NCI-H1930 (cell line): ENCODE results near the gene GSTK1.
"Not testable (repeated sequence)": the region's sequence is repeated elsewhere in the genome, so short reads cannot be mapped to it uniquely, and the experiment has no call there.

Source experiments
- DNase-seq, 2 experiments: peaks; one replicate each; lab custom pipeline; 2025; lab: John Stamatoyannopoulos, UW

The GSTK1 gene

DNA sequence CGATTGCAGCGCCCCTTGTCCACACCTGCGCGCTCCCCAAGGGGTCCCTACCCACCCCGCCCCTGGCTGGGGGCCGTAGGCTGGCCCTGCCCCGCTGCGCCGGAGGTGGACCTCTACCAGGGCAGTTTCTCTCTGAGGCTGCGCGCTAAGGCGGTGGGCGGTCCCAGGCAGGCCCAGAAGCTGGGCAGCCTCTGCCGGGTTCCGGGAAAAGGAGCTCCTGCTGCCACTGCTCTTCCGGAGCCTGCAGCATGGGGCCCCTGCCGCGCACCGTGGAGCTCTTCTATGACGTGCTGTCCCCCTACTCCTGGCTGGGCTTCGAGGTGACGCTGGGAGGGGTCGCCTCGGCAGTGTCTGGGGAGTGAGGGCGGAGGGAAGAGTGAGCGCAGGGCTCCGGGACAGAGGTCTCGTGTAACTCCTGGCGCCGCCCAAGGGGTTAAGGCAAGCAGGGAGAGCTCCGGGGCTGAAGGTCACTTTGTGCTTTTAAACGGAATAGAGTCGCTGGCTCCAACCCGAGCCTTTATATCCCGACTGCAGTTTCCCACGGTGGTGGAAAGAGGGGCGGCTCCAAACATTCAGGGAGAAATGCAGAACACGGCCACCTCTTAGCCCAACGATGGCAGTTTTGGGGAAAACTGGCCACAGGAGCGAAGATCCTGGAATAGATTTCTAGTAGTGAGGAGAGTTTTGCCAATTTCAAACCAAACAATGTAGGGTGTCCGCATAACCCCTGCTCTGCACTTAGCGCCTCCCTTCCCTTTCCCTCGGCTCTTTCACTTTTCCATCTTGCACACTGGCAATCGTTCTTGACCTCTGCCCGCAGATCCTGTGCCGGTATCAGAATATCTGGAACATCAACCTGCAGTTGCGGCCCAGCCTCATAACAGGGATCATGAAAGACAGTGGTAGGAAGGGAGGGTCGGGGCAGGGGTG, at the start of gene GSTK1:
TSS of gene GSTK1 (plus strand) at position 176 of the 930 bp plus-strand sequence. CDS start at position 249, 73 bp downstream.
- DNase-seq = peak; percentile 45 to 64

DNA sequence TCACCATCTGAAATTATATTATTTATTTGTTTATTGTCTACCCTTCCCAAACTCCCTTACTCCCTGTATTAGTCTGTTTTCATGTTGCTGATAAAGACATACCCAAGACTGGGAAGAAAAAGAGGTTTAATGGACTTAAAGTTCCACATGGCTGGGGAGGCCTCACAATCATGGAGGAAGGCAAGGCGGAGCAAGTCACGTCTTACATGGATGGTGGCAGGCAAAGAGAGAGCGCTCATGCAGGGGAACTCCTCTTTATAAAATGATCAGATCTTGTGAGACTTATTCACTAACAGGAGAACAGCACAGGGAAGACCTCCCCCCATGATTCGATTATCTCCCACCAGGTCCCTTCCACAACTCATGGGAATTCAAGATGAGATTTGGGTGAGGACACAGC, 49.8 kb upstream of the GSTK1 start:
- not testable (repeated sequence) for DNase-seq

DNA sequence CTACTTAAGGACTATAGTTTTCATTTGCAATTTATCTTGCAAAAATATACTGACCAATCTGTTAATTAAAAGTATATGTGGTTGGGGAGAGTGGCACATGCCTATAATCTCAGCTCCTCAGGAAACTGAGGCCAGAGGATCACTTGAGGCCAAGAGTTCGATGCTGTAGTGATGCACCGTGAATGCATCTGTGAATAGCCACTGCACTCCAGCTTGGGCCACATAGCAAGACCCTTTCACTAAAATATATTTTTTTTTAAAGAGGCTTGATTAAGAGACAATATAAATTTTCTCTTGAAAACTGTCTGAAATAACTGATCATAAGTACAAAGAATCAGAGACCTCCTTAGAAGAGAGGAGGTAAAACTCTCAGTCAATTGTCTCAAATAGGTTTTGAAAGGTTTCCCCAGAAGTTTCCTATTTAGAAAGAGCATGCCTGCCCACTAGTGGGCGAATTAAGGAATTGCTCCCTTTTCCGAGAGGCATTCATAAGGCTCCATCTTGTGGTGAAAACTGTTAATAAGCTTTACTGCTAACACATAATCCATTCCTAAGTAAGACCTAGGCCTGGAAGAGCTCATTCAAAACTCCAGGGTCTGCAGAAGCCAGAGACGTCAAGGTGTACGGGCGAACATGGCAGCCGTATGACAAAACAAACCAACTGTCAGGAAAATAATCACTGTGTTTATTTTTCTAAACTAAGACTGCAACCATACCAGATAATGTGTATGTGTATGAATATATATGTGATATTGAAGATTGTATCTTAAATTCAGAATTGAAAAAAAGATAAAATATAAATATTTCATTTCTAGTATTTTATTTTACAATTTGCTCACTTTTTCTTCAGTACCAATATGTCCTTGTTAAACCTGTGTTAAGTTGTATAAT, 48.2 kb upstream of the GSTK1 start:
- DNase-seq = peak; percentile 75 to 87

GRCh38 chr7:143216151-143216550, 47.1 kb upstream of the GSTK1 start:
- DNase-seq = no peak

DNA sequence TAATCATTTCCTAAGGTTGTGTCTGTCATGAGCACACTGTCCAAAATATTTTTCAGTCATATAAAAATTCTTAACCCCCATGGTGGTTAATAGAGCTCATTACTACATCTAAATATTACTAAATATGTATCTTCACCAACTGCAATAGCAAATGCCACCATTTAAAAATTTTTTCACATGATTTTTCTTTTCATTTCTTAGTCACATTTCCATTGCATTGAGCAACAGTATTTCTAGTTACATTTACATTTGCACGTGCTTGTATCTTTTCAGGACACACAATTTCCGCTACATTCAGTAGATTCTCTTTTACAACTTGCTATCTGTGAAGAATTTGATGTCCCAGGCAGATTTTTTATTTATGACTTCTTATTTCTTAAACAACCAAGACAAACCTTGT, 46.6 kb upstream of the GSTK1 start:
- DNase-seq = no peak

DNA sequence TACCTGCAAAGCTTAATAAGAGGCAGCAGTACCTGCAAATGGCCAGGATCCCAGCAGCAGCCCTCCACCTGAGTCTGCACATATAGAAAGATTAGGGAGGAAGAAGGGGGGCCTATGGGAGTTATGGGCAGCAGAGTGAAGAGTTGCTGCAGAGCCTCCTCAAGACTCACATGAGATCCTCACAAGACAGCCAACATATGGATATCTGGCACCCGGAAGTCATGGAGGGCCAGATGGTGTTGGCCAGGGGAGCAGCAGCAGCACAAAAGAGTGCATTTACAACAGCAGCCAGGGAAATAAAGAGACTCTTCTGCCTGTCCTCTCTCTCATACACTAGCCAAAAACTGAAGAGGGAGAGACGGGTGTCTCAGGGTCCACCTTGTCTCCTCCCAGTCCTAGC, 45.4 kb upstream of the GSTK1 start:
- no peak for DNase-seq

- DNase-seq = no peak
Observed at GRCh38 chr7:143221286-143221685, 42.0 kb upstream of the GSTK1 start.

DNA sequence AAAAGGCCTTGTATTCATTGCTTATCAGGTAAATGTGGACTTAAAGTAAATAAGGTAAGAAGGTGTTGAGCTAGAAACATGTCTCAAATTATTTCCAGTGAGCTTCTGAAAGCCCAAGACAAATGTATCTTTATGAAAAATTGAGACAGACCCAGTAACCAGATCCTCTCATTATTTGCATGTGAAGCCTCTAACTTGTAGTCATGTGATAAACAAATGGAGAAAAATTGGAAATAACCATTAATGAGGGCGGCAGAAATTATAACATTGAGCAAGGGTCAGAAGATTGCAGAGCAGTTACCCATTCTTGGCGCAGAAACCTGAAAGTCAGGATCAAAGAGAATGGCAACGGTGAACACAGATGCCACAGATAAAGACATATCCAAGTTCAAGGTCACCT, 41.5 kb upstream of the GSTK1 start, which contains the start of gene TAS2R40:
TSS of gene TAS2R40 (plus strand) at position 301 of the 400 bp plus-strand sequence. CDS start at position 343, 42 bp downstream.
- DNase-seq = no peak

- no peak for DNase-seq
Observed at GRCh38 chr7:143222782-143223181, 40.5 kb upstream of the GSTK1 start.

- no peak for DNase-seq
Observed at GRCh38 chr7:143223784-143224183, 39.5 kb upstream of the GSTK1 start.

DNA sequence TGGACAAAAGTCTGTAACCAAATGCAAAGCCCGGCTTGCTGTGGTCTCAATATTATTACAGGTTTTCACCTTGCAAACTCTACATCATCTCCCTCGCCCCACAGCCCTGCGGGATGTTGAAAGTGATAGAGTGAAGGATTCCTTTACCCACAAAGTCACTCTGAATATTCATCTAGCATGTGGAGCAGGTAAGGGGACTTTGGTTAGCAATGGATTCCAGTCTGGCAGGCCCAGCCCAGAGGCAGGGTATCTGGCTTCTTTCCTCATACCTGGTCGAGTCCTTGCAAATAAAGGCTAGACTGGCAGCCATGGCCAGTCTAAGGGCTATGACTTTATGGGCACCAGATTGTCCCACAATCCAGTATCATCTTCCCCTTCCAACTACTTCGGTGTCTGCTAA, 38.2 kb upstream of the GSTK1 start:
- no peak for DNase-seq

DNA sequence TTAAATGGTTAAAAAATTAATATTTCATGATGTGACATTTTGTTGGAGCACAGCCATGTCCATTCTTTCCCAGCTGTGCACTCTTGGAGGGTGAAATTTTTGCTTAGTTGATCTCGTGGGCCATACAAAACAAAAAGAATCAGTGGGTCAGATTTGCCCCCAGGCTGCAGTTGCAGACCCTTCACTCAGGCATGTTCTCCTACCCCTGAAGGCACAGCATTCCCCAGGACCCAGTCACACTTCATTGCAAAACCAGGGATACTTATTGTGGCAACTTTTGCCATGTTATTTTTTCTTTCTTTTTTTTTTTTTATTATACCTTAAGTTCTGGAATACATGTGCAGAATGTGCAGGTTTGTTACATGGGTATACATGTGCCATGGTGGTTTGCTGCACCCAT, 35.4 kb upstream of the GSTK1 start:
- DNase-seq = no peak

DNA sequence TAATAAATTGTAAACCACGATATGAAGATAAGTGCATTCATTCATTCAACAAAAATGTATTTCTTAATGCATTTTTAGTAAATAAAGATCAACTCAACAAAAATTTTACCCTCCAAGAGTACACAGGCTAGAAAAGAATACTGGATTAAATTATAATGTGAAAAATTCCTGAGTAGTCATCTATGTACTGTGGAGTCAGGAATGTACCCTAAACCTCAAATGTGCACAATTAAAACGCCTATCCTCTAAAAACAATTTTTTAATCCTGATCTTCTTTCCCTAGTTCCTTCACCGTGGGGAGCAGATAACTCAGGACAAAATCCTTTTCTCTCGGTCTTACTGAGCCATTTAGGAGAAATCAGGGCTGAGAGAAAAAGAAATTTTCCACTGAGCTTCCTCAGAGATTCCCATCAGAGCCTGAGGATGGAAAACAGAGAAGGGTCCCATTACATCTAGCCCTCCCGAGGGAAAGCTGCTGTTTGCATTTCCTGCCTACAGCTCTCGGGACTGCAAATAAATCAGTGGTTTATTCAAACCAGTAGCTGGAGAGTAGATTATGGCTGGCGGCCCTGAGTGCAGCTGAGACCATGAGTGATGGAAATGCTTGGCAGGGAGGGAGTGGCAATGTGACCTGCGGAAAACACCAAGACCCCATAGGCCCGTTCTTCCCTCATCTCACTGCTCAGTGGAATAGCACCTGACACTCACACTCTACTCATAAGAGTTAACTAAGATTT, 34.0 kb upstream of the GSTK1 start:
- peak; percentile 56 to 59 for DNase-seq

- DNase-seq = no peak
Observed at GRCh38 chr7:143230602-143231457, 32.4 kb upstream of the GSTK1 start.

DNA sequence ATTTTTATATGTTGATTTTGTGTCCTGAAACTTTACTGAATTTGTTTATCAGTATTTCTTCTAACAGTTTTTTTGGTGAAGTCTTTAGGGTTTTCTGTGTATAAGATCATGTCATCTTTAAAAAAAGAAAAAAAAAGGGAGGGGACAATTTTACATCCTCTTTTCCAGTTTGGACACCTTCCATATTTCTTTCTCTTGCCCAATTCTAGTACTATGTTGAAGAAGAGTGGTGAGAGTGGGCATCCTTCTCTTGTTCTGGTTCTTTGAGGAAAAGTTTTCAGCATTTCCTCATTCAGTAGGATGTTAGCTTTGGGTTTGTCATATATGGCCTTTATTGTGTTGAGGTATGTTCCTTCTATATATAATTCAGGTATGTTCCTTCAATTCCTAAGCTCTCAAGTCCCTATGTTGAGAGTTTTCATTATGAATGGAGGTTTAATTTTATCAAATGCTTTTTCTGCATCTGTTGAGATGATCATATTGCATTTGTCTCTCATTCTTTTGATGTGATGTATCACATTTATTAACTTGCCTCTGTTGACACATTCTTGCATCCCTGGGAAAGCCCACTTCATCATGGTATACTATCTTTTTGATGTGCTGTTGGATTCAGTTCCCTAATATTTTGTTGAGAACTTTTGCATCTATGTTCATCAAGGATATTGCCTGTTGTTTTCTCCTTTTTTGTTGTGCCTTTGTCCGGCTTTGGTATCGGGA, 29.3 kb upstream of the GSTK1 start:
- DNase-seq = no peak

- DNase-seq = no peak
Observed at GRCh38 chr7:143234533-143234875, 28.7 kb upstream of the GSTK1 start.

GRCh38 chr7:143235561-143235960, 27.7 kb upstream of the GSTK1 start:
- DNase-seq = no peak

GRCh38 chr7:143236408-143236990, 26.7 kb upstream of the GSTK1 start:
- DNase-seq = no peak

DNA sequence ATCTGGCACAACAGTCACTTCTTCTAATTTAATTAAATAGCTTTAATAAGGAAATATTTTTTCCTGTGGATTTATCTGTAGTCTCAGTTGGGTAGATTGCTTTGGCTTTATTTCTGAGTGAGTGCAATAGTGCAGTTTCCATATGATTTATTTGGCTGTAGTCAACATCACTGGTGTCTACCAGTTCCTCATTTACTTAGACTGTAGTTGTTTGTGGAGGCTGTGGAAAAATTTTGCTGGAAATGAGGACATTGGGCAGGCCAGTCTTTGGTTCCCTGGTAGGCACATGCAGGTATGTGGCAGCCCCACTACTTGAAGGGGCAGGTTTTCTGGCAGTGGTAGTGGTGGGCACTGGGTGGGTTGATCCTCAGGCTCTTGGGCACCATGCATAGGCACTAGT, 25.9 kb upstream of the GSTK1 start:
- no peak for DNase-seq
